Natural killer cell treated with Interleukin-12 subunit alpha and Interleukin-12 subunit beta and Interleukin-15 and Interleukin-18, amount 100 ng/mL, for 72 hours (primary cell): ENCODE data around the gene DDX17. TPM values are rescaled to one million over a fixed set of nuclear protein-coding genes. Genes with fewer than 3 reads are reported as not detected.

Experiments used
- ATAC-seq, 2 donors: fragments of 150-1000 bp; cut with Tn5 transposase in 1 of 2; sonication (Bioruptor Pico), chemical (Tn5 transposase) in 1 of 2; 2 replicates each; pipeline ENCODE4 v1.10.0; 2021
- DNase-seq: peaks from one replicate; pipeline ENCODE4 v3.0.0; 2022; ENCODE audit warnings: low spot score
- H3K27ac Mint-ChIP-seq, 2 donors: 1 replicate in 1 of 2; 2 replicates in 1 of 2; pipeline ENCODE4 v1.8.0; 2022; ENCODE audit warnings: mixed read lengths in 2 of 2, mild to moderate bottlenecking in 1 of 2, moderate library complexity in 1 of 2
- H3K27me3 Mint-ChIP-seq, 2 donors: 1 replicate in 1 of 2; 2 replicates in 1 of 2; pipeline ENCODE4 v1.8.0; 2022; ENCODE audit warnings: mixed read lengths in 2 of 2
- H3K36me3 Mint-ChIP-seq: one replicate; pipeline ENCODE4 v1.8.0; 2022; ENCODE audit warnings: mixed read lengths
- H3K4me1 Mint-ChIP-seq, 2 donors: 1 replicate in 1 of 2; 2 replicates in 1 of 2; pipeline ENCODE4 v1.8.0; 2022; ENCODE audit warnings: low read depth in 2 of 2, mixed read lengths in 2 of 2, mild to moderate bottlenecking in 1 of 2
- H3K4me3 Mint-ChIP-seq: one replicate; pipeline ENCODE4 v1.8.0; 2022; ENCODE audit warnings: mixed read lengths
- H3K9me3 Mint-ChIP-seq: 2 replicates; pipeline ENCODE4 v1.8.0; 2022; ENCODE audit warnings: mixed read lengths
- total RNA-seq, 2 donors: library from RNA; stranded (reverse); gene quantifications; one replicate each; pipeline ENCODE4 v1.2.3, GENCODE V29; 2022

DDX17 gene
- total RNA-seq, 2 donors from 2014 or later, result 368 to 422 TPM

DNA sequence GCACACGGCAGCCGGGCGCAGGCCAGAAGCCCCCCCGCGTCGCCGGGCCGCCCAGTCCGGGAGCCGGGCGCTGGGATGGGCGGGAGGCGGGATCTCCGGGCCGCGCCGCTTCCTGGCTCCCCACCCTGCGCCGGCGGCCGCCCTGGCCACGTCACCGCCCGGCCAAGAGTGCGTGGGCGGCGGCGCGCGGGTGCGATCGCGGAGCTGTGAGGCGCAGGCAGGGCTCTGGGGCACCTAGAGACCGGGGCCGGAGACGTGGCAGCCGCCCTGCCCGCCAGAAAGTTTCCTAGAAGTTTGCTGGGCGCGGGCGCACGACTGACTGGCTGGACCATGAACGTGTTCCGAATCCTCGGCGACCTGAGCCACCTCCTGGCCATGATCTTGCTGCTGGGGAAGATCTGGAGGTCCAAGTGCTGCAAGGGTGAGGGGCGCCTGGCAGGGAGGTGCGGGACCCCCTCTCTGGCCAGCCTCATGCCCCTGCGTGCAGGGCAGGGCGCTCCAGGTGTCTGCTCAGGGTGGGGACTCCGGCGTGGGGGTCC is 38.1 kb downstream of the DDX17 start, which contains the start of gene KDELR3:
KDELR3 (plus strand) TSS at position 193 of the 539 bp plus-strand sequence; CDS start at position 331, 138 bp downstream.
- Mint-ChIP-seq H3K27me3 (peaks cover 12% of the 10 kb centered on the region in 2 donors), H3K9me3 (no peaks in the 10 kb centered on the region), H3K4me1 (peaks cover 0 to 7% of the 10 kb centered on the region in 2 donors), H3K4me3 (peak within 1 kb of the TSS; percentile 66), H3K36me3 (no peaks in the 10 kb centered on the region), H3K27ac (no peak within 1 kb of the TSS)
- DNase-seq (peak; percentile 89), ATAC-seq (peak; percentile 93 to 95)

GRCh38 chr22:38467438-38467903 is 38.6 kb downstream of the DDX17 start:
- H3K4me3 Mint-ChIP-seq, result peak overlapping the region; percentile 66
- ATAC-seq (no peak), DNase-seq (no peak)
- H3K27ac Mint-ChIP-seq, result no peak overlapping the region
- peaks cover 13% of the 10 kb centered on the region in 2 donors for H3K27me3 Mint-ChIP-seq
- no peaks in the 10 kb centered on the region for H3K36me3 Mint-ChIP-seq
- peaks cover 0 to 7% of the 10 kb centered on the region in 2 donors for H3K4me1 Mint-ChIP-seq
- no peaks in the 10 kb centered on the region for H3K9me3 Mint-ChIP-seq

DNA sequence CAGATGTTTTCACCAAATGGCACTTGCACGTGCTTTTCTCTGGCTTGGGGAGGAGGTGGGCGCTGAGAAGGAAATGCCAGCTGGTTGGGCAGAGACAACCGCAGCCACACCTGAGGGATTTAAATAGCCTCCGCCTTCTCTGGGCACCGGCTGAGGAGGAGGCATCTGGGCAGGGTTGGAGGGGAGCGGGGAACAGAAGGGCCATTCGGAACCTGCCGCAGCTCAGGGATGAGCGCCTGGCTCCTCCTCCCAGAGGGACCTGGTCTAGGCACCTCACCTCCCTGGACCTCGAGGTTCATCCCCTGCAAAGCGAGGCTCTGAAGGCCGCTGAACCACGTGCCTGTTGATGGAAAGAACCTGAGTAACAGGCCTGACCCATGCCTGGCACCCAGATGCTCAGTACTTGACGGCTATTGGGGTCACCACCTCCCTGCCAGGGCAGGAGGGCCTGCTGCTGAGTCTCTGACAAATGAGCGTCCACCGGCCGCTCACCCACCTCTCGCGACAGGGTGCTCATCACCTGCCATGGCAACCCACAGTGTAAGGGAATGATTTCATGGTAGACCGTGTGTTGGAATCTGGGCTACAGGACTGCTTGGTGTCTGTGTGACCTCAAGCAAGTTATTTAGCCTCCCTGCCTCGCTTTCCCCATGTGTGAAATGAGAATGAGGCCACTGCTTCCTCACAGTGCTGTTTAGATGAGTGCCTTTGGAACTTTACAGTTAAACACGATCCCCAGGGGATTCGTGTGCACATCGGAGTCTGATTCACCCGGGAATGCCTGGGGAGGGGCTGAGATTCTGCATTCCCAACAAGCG is 40.2 kb downstream of the DDX17 start:
- Mint-ChIP-seq H3K27me3 (peaks cover 13 to 14% of the 10 kb centered on the region in 2 donors), H3K36me3 (no peaks in the 10 kb centered on the region), H3K4me1 (peaks cover 0 to 11% of the 10 kb centered on the region in 2 donors), H3K4me3 (no peak overlapping the region), H3K9me3 (no peaks in the 10 kb centered on the region), H3K27ac (no peak overlapping the region)
- ATAC-seq (no peak), DNase-seq (no peak)

DNA sequence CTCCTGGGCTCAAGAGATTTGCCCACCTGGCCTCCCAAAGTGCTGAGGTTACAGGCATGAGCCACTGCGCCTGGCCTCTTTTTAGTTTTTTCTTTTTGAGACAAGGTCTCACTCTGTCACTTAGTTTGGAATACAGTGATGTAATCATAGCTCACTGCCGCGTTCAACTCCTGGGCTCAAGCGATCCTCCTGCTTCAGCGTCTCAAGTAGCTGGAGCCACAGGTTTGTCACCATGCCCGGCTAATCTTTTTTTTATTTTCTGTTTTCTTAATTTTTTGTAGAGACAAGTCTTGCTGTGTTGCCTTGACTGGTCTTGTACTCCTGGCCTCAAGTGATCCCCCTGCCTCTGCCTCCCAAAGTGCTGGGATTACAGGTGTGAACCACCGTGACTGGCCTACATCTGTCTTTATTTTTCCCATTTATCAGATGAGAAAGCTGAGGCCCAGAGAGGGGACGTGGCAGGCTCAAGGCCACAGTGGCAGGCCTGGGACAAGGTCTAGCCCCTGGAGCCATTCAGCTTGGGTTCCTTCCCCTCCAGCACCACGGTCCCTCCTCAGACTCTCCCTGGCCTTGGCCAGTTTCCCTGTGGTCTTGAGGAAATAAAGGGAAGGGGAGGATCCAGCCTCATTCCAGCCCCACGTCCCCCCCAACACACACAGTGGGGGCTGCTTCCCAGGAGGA is 41.0 kb downstream of the DDX17 start:
- no peaks in the 10 kb centered on the region for H3K36me3 Mint-ChIP-seq
- peaks cover 19 to 22% of the 10 kb centered on the region in 2 donors for H3K27me3 Mint-ChIP-seq
- ATAC-seq, result no peak
- no peak overlapping the region for H3K4me3 Mint-ChIP-seq
- H3K4me1 Mint-ChIP-seq, result peaks cover 0 to 14% of the 10 kb centered on the region in 2 donors
- no peak overlapping the region for H3K27ac Mint-ChIP-seq
- no peak for DNase-seq
- no peaks in the 10 kb centered on the region for H3K9me3 Mint-ChIP-seq

DNA sequence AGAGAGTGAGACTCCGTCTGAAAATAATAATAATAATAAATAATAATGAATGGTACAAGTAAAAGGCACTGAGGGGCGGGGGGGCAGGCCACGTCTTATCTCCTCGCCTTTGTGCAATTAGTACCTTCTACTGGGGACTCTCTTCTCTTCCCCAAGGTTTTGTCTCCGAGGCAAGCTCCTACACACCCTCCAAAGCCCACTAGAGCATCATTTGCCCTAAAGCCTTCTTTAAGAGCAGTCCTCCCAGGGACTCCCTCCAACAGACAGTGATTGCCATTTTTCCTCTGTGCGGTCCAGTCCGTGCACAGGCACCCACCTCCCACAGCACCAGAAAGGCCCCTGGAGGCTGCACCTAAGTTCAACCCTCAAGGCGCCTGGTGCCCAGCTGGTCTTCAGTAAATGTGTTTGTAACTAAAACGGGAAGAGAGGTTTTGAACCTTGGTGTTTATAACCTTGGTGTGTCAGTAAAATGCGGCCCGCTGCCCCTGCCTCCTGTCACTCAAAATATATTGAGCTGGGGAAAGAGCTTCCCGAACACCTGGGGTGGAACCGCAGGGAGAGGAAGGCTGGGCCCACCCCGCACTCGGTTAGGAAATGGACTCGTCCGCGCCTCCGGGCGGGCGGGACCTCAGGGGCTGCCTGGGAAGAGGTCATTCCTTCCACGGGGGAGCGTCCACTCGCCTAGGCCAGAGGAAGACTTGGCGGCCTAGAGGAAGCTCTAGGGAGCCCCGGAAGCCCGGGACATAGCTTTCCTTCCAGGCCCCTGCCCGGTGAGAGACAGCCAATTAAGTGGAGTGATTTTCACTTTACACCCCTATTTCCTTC is 42.9 kb downstream of the DDX17 start:
- H3K27me3 Mint-ChIP-seq, result peaks cover 24 to 34% of the 10 kb centered on the region in 2 donors
- ATAC-seq, result no peak
- H3K4me3 Mint-ChIP-seq, result no peak overlapping the region

DNA sequence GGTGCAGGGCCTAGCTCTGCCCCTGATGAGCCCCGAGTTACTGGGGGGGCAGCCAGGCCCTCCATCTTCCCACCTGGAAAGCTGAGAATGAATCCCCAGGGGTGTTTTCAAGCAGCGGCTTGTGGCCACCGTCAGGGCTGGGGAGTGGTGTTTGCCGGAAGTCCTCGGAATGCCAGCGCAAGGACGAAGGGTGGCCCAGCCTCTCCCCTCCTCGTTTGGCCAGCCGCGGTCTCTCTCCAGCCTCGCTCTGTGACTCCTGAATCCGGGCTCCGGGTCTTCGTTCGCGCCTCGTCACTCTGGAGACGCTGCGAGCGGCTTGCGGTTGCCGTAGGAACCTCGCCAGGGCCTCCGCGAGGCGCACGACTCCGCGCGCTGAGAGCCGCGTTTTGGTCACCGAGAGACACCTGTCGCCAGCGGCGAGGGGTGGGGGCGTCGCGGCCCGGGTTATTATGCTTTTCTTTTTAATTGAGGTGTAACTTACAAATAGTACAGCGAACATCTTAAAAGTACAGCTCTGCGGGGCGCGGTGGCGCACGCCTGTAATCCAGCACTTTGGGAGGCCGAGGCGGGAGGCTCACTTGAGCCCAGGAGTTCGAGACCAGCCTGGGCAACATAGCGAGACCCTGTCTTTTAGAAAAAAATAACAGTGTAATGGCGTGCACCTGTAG is 44.6 kb downstream of the DDX17 start:
- DNase-seq (peak; percentile 72), ATAC-seq (peak; percentile 72 to 77)
- Mint-ChIP-seq H3K9me3 (no peaks in the 10 kb centered on the region), H3K27ac (no peak overlapping the region), H3K4me1 (peaks cover 0 to 12% of the 10 kb centered on the region in 2 donors), H3K36me3 (no peaks in the 10 kb centered on the region), H3K4me3 (no peak overlapping the region), H3K27me3 (peaks cover 39 to 50% of the 10 kb centered on the region in 2 donors)

More for the DNA sequence above, 42.9 kb downstream of the DDX17 start:
- peaks cover 0 to 14% of the 10 kb centered on the region in 2 donors for H3K4me1 Mint-ChIP-seq
- no peaks in the 10 kb centered on the region for H3K36me3 Mint-ChIP-seq
- H3K27ac Mint-ChIP-seq, result no peak overlapping the region
- H3K9me3 Mint-ChIP-seq, result no peaks in the 10 kb centered on the region
- no peak for DNase-seq

- H3K4me3 Mint-ChIP-seq, result no peak overlapping the region
- DNase-seq (no peak), ATAC-seq (peak in 1 of 2 donors; percentile 2)
- H3K4me1 Mint-ChIP-seq, result peaks cover 0 to 15% of the 10 kb centered on the region in 2 donors
- no peak overlapping the region for H3K27ac Mint-ChIP-seq
- H3K36me3 Mint-ChIP-seq, result no peaks in the 10 kb centered on the region
- no peaks in the 10 kb centered on the region for H3K9me3 Mint-ChIP-seq
- peaks cover 42 to 51% of the 10 kb centered on the region in 2 donors for H3K27me3 Mint-ChIP-seq
These were observed 45.1 kb downstream of the DDX17 start for GRCh38 chr22:38461057-38461413.

GRCh38 chr22:38460426-38460840 is 45.7 kb downstream of the DDX17 start:
- no peaks in the 10 kb centered on the region for H3K36me3 Mint-ChIP-seq
- ATAC-seq, result no peak
- H3K4me1 Mint-ChIP-seq, result peaks cover 0 to 15% of the 10 kb centered on the region in 2 donors
- no peak overlapping the region for H3K27ac Mint-ChIP-seq
- no peaks in the 10 kb centered on the region for H3K9me3 Mint-ChIP-seq
- no peak for DNase-seq
- no peak overlapping the region for H3K4me3 Mint-ChIP-seq
- H3K27me3 Mint-ChIP-seq, result peaks cover 42 to 51% of the 10 kb centered on the region in 2 donors

DNA sequence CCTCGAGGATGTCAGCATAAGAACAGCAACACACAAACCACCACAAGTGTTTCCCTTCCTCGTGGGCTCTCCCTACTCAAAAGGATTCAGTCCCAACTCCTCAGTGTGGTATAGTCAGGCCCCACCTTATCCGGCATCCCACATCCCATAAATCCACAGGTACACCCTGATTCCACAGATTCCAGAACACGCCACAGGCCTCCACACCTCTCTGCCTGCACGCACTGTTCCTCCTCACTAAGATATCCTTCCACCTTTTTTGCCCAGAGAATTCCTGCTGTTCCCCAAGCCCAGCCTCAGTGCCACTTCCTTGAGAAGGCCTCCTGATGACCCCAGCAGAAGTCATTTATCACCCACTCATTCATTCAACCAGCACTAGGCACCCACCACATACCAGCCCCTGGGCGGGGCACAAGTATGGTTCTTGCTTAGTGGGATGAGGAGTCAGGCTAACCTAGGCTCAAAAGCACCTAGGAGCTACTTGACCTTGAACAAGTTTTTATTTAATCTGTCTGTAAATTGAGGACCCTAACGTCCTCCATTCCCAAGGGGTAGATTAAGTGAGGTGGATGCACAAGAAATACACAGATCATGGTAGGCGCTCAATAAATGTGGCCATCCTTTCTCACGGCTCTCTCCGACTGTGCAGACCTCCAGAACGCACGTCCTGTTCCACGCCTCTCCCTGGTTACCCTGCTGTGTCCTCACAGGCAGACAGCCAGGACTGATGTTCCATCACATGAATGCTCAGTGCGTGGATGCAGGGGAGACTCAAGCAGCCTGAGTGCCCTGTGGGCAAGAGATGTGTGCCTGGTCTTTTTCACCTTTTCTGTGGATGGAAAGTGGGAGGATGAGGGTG is 49.0 kb downstream of the DDX17 start:
- H3K4me1 Mint-ChIP-seq, result peaks cover 0 to 17% of the 10 kb centered on the region in 2 donors
- H3K36me3 Mint-ChIP-seq, result no peaks in the 10 kb centered on the region
- H3K27ac Mint-ChIP-seq, result no peak overlapping the region
- no peak for ATAC-seq
- no peaks in the 10 kb centered on the region for H3K9me3 Mint-ChIP-seq
- no peak for DNase-seq
- peak overlapping the region; percentile 44 for H3K4me3 Mint-ChIP-seq
- peaks cover 44 to 54% of the 10 kb centered on the region in 2 donors for H3K27me3 Mint-ChIP-seq

DNA sequence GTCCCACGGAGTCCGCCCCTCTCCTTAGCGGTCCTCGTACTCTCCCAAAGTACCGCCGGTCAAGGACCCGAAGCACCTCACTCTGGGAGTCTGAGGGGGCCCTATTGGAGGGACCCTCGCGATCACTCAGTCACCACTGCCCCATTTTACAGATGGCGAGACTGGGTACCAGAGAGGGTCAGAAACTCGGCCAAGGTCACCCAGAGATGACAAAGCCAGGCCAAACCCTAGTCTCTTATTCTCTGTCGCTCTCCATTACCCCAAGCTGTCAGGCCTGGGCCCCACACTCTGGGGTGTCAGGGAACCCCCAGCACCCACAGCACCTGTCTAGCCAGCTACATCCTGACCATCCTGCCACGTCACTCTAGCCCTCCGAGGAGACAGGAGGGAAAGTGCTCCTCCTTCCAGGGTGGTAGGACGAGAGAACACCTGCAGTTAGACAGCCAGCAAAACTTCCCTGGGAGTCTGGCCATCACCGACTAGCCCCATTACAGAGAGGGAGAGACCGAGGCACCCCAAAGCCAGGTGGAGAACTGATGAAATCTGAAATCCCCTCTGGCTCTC is 49.8 kb downstream of the DDX17 start:
- Mint-ChIP-seq H3K27me3 (peaks cover 44 to 54% of the 10 kb centered on the region in 2 donors), H3K4me1 (peaks cover 0 to 15% of the 10 kb centered on the region in 2 donors), H3K27ac (no peak overlapping the region), H3K4me3 (peak overlapping the region; percentile 44), H3K36me3 (no peaks in the 10 kb centered on the region), H3K9me3 (no peaks in the 10 kb centered on the region)
- DNase-seq, result no peak
- no peak for ATAC-seq

DNA sequence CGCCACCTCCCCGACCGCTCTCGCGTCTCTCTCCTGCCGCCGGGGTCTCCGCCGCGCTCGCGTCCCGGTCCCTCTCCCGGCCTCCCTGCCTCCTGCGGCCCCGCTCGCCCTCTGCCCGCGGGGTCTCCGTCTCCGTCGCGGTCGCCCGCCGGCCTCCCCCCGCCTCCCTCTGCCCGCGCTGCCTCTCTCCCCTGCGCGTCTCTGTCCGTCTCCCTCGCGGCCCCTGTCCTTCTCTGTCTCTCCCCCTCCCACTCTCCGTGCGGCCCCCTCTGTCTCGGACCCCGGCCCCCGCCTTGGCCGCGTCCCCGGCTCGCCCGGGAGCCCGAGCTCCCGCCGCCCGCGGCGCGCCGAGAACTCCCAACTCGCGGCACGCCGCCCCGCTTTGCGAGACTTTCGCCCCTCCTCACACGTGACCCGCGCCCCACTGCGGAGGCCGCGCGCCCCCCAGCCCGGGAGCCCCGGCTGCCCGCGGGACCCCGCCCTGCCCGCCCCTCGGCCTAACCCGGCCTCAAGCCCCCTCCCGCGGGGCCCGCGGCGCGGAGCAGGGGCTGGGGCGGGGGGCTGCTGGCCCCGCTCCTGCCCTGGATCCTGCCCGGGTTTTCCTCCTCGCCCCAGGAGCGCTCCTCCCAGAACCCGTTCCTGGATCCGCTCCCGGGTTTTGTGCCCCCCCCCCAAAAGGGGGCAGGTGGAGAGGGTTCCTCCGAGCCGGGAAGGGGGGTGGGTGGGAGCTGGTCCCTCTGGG is 50.4 kb downstream of the DDX17 start:
- H3K4me1 Mint-ChIP-seq, result peaks cover 0 to 15% of the 10 kb centered on the region in 2 donors
- ATAC-seq, result no peak
- no peaks in the 10 kb centered on the region for H3K9me3 Mint-ChIP-seq
- no peaks in the 10 kb centered on the region for H3K36me3 Mint-ChIP-seq
- no peak overlapping the region for H3K27ac Mint-ChIP-seq
- no peak overlapping the region for H3K4me3 Mint-ChIP-seq
- DNase-seq, result no peak
- H3K27me3 Mint-ChIP-seq, result peaks cover 44 to 54% of the 10 kb centered on the region in 2 donors
